Stomach (tissue), 9 donors: ENCODE results near the gene TRIP13. TPM values are rescaled to one million over a fixed set of nuclear protein-coding genes. Genes with fewer than 3 reads are reported as not detected.

Source experiments
- DNase-seq, 2 donors: peaks; one replicate each; pipeline versions ENCODE4 v3.0.0 to v3.0.0-alpha.2; 2013 to 2019
- H3K27ac ChIP-seq, 5 donors: fragments of 200-600 bp in 4 of 5; sonication (generic) in 4 of 5; one replicate each; pipeline ENCODE4 v1.5.1; 2013 to 2019; ENCODE audit warnings: mild to moderate bottlenecking in 1 of 5, moderate library complexity in 1 of 5
- H3K27me3 ChIP-seq, 3 donors: fragments of 200-600 bp; sonication (generic); one replicate each; pipeline ENCODE4 v1.5.1; 2017 to 2019; ENCODE audit warnings: mixed run types in 1 of 3
- H3K36me3 ChIP-seq, 4 donors: fragments of 200-600 bp; sonication (generic); 1 replicate in 3 of 4; 2 replicates in 1 of 4; pipeline ENCODE4 v1.5.1; 2016 to 2019
- H3K4me1 ChIP-seq, 4 donors: fragments of 200-600 bp; sonication (generic); one replicate each; pipeline ENCODE4 v1.5.1; 2016 to 2019
- H3K4me3 ChIP-seq, 4 donors: fragments of 200-600 bp; sonication (generic) in 3 of 4; one replicate each; pipeline ENCODE4 v1.5.1; 2016 to 2019; ENCODE audit warnings: mild to moderate bottlenecking in 1 of 4
- H3K9me3 ChIP-seq, 4 donors: fragments of 200-600 bp; sonication (generic); one replicate each; pipeline ENCODE4 v1.5.1; 2016 to 2019
- EP300 ChIP-seq: sonication (generic); formaldehyde crosslinking; IDR thresholded peaks from one replicate; pipeline ENCODE4 v1.6.1; 2017; ENCODE audit warnings: antibody characterized with exemption
- POLR2A ChIP-seq, 4 donors: fragments of 450-650 bp; IDR thresholded peaks; one replicate each; pipeline ENCODE4 v1.6.1; 2016; ENCODE audit warnings: antibody characterized with exemption in 4 of 4, control low read depth in 2 of 4, mild to moderate bottlenecking in 1 of 4, moderate library complexity in 1 of 4
- POLR2AphosphoS5 ChIP-seq, 3 donors: sonication (generic); formaldehyde crosslinking; IDR thresholded peaks; one replicate each; pipeline ENCODE4 v1.6.1; 2016; ENCODE audit warnings: antibody characterized with exemption in 3 of 3
- WGBS, 5 donors: extraction: QIAGEN DNeasy Blood & Tissue Kit in 3 of 5; methylation state at CpG; one replicate each; pipeline versions ENCODE4 v1.1.5 to v1.1.7; 2013 to 2018; 5-methylcytosine and 5-hydroxymethylcytosine counted together
- intact Hi-C: fragments of 100-400 bp; cut with DNase I; formaldehyde crosslinking; loops from one replicate; pipeline ENCODE4 v1.15.1; 2023; ENCODE audit warnings: low total_unique reads
- polyA plus RNA-seq, 3 donors: library from polyadenylated mRNA; stranded (reverse); fragments of 200-250 nt; gene quantifications; one replicate each; pipeline ENCODE4 v1.2.3, GENCODE V29; 2013
- total RNA-seq, 5 donors: library from RNA; depleted of rRNA; stranded (reverse); fragments of >200 nt; gene quantifications; one replicate each; pipeline versions ENCODE4 v1.1.0 to v1.2.3, GENCODE V29; 2014 to 2016
- TF ChIP-seq, protein P1 (sequence below), 7 experiments: fragments of 450-650 bp in 4 of 7; fragments of 200-600 bp in 3 of 7; sonication (generic) in 3 of 7; IDR thresholded peaks; one replicate each; pipeline ENCODE4 v1.5.1; 2016 to 2019; ENCODE audit warnings: antibody characterized with exemption in 7 of 7, control low read depth in 2 of 7, mild to moderate bottlenecking in 1 of 7
- donor health status: healthy with polysubstance abuse.
- donor health status: Bipolar disorder and iron deficiency.
- donor health status: healthy.

TRIP13 gene
- total and polyA plus RNA-seq, 8 donors: 0.58 to 10.4 (median 3.5) TPM; not detected in 1

DNA sequence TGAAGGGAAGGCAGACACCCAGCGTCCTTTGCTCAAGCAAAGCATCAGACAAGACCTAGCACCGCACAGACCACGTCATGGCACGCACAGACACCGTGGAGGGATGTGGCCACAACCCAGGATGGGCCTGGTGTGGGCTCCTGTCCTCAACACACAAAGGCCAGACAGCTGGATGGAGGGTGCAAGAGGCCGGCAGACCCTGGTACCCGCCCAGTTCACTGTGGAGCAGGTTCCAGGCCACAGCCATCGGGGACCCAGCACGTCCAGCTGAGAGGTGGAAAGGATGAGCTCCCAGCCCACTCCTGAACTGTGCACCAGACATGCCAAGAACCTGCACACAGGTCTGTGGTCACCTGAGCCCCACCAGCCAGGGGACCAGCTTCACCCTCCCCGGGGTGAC is 26.9 kb upstream of the TRIP13 start:
- WGBS, 5 donors: 85 to 95% (median 92%) methylated on average over 5 to 10 of the region's 10 CpGs
- H3K36me3 ChIP-seq: peaks cover 68 to 95% (median 91%) of the 10 kb centered on the region in 4 donors

GRCh38 chr5:867300-867870 is 25.3 kb upstream of the TRIP13 start:
- Histone ChIP-seq H3K4me3 (no peak overlapping the region), H3K4me1 (peaks cover 0 to 5% (median 0%) of the 10 kb centered on the region in 4 donors), H3K36me3 (peaks cover 81 to 100% (median 100%) of the 10 kb centered on the region in 4 donors), H3K27me3 (no peaks in the 10 kb centered on the region), H3K9me3 (no peaks in the 10 kb centered on the region), H3K27ac (no peak overlapping the region)
- intact Hi-C loops: no loop called here
- no peak for TF ChIP-seq POLR2AphosphoS5 (IDR thresholded peaks at IDR 0.05)
- TF ChIP-seq EP300: no peak
- DNase-seq: no peak
- WGBS, 5 donors: 83 to 86% (median 84%) methylated on average over 6 of the region's 6 CpGs

More for the DNA sequence above, 26.9 kb upstream of the TRIP13 start:
- Histone ChIP-seq H3K9me3 (no peaks in the 10 kb centered on the region), H3K27ac (no peak overlapping the region), H3K4me3 (no peak overlapping the region), H3K4me1 (peaks cover 0 to 5% (median 0%) of the 10 kb centered on the region in 4 donors), H3K27me3 (no peaks in the 10 kb centered on the region)
- no peak for DNase-seq
- intact Hi-C loops: no loop called here
- TF ChIP-seq POLR2A (IDR thresholded peaks at IDR 0.05) (no peak), POLR2AphosphoS5 (IDR thresholded peaks at IDR 0.05) (no peak)
- TF ChIP-seq, protein P1, sequence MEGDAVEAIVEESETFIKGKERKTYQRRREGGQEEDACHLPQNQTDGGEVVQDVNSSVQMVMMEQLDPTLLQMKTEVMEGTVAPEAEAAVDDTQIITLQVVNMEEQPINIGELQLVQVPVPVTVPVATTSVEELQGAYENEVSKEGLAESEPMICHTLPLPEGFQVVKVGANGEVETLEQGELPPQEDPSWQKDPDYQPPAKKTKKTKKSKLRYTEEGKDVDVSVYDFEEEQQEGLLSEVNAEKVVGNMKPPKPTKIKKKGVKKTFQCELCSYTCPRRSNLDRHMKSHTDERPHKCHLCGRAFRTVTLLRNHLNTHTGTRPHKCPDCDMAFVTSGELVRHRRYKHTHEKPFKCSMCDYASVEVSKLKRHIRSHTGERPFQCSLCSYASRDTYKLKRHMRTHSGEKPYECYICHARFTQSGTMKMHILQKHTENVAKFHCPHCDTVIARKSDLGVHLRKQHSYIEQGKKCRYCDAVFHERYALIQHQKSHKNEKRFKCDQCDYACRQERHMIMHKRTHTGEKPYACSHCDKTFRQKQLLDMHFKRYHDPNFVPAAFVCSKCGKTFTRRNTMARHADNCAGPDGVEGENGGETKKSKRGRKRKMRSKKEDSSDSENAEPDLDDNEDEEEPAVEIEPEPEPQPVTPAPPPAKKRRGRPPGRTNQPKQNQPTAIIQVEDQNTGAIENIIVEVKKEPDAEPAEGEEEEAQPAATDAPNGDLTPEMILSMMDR (IDR thresholded peaks at IDR 0.05): no peak

GRCh38 chr5:868428-869135 is 24.1 kb upstream of the TRIP13 start:
- H3K27ac ChIP-seq: no peak overlapping the region
- WGBS, 5 donors: 91 to 96% (median 94%) methylated on average over 13 to 16 of the region's 16 CpGs
- peaks cover 74 to 100% (median 100%) of the 10 kb centered on the region in 4 donors for H3K36me3 ChIP-seq
- no peak for DNase-seq
- no peak for TF ChIP-seq EP300
- no peak for TF ChIP-seq POLR2AphosphoS5 (IDR thresholded peaks at IDR 0.05)
- TF ChIP-seq, protein P1 (IDR thresholded peaks at IDR 0.05): no peak
- no peaks in the 10 kb centered on the region for H3K9me3 ChIP-seq
- no peak overlapping the region for H3K4me3 ChIP-seq
- intact Hi-C loops: no loop called here
- peaks cover 0 to 13% (median 0%) of the 10 kb centered on the region in 4 donors for H3K4me1 ChIP-seq
- H3K27me3 ChIP-seq: no peaks in the 10 kb centered on the region

DNA sequence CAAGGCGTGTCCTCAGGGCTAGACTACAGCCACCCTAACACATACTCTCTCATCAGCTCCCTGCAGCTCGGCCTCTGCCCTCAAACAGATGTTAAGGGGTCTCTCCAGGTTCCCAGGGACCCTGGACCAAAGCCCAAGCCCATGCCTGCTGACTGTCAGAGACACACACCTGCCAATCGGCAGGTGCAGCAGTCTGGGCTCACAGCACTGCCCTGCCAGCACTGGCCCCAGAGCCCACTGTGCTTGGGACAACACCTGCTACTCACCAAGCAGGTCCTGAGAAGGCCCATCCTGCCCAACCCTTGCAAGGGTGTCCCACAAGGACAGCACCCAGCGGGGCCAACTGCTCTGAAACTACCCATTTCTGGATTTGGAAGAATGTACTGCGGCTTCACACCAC is 21.7 kb upstream of the TRIP13 start:
- Histone ChIP-seq H3K4me3 (no peak overlapping the region), H3K27ac (no peak overlapping the region), H3K27me3 (no peaks in the 10 kb centered on the region), H3K9me3 (no peaks in the 10 kb centered on the region), H3K36me3 (peaks cover 59 to 100% (median 100%) of the 10 kb centered on the region in 4 donors), H3K4me1 (peaks cover 0 to 10% (median 0%) of the 10 kb centered on the region in 4 donors)
- no peak for DNase-seq
- 93 to 98% (median 96%) methylated on average over 4 to 5 of the region's 5 CpGs for WGBS, 5 donors
- TF ChIP-seq, protein P1 (IDR thresholded peaks at IDR 0.05): no peak
- TF ChIP-seq POLR2AphosphoS5 (IDR thresholded peaks at IDR 0.05): no peak
- no peak for TF ChIP-seq POLR2A (IDR thresholded peaks at IDR 0.05)
- TF ChIP-seq EP300: no peak
- intact Hi-C loops: no loop called here
